Measurements from ENCODE around the gene CCDC200. TPM values are rescaled to one million over a fixed set of nuclear protein-coding genes. Genes with fewer than 3 reads are reported as not detected.

CCDC200 gene
- total and polyA plus RNA-seq, 4 donors = not detected

GRCh38 chr17:43217614-43218087 is 10.8 kb downstream of the CCDC200 start:
- Histone ChIP-seq H3K27me3 (ENCODE audit: control insufficient read depth in 1 of 2, insufficient read depth in 2 of 2, low read length in 1 of 2) (no peaks in the 10 kb centered on the region), H3K9me3 (ENCODE audit: control insufficient read depth, low read length) (no peaks in the 10 kb centered on the region), H3K4me3 (ENCODE audit: low read length in 2 of 2) (no peak overlapping the region), H3K36me3 (ENCODE audit: control insufficient read depth in 1 of 2, insufficient read depth in 2 of 2, low read length in 1 of 2) (no peaks in the 10 kb centered on the region), H3K27ac (ENCODE audit: low read depth in 1 of 2, low read length in 2 of 2) (no peak overlapping the region), H3K4me1 (ENCODE audit: control insufficient read depth in 1 of 2, insufficient read depth in 2 of 2, low read length in 2 of 2) (no peaks in the 10 kb centered on the region)
- DNase-seq = no peak
- no peak for ATAC-seq (ENCODE audit: low FRiP score)
- WGBS, 2 donors = 92% methylated on average over 2 of the region's 2 CpGs
- intact Hi-C loops (cut with DNase I) = no loop called here

- Histone ChIP-seq H3K27me3 (ENCODE audit: control insufficient read depth in 1 of 2, insufficient read depth in 2 of 2, low read length in 1 of 2) (no peaks in the 10 kb centered on the region), H3K36me3 (ENCODE audit: control insufficient read depth in 1 of 2, insufficient read depth in 2 of 2, low read length in 1 of 2) (no peaks in the 10 kb centered on the region), H3K4me3 (ENCODE audit: low read length in 2 of 2) (no peak overlapping the region), H3K27ac (ENCODE audit: low read depth in 1 of 2, low read length in 2 of 2) (no peak overlapping the region), H3K9me3 (ENCODE audit: control insufficient read depth, low read length) (no peaks in the 10 kb centered on the region), H3K4me1 (ENCODE audit: control insufficient read depth in 1 of 2, insufficient read depth in 2 of 2, low read length in 2 of 2) (no peaks in the 10 kb centered on the region)
- intact Hi-C loops (cut with DNase I) = no loop called here
- WGBS, 2 donors = 82 to 90% methylated on average over 4 of the region's 4 CpGs
- ATAC-seq (ENCODE audit: low FRiP score) = no peak
- DNase-seq = peak in 1 of 2 donors; percentile 25
Measured at GRCh38 chr17:43216762-43217613, 11.4 kb downstream of the CCDC200 start.

- H3K4me1 ChIP-seq (ENCODE audit: control insufficient read depth in 1 of 2, insufficient read depth in 2 of 2, low read length in 2 of 2) = no peaks in the 10 kb centered on the region
- no peak overlapping the region for H3K4me3 ChIP-seq (ENCODE audit: low read length in 2 of 2)
- 87 to 88% methylated on average over 4 of the region's 4 CpGs for WGBS, 2 donors
- ATAC-seq (ENCODE audit: low FRiP score) (no peak), DNase-seq (peak in 1 of 2 donors; percentile 27)
- H3K36me3 ChIP-seq (ENCODE audit: control insufficient read depth in 1 of 2, insufficient read depth in 2 of 2, low read length in 1 of 2) = no peaks in the 10 kb centered on the region
- H3K27ac ChIP-seq (ENCODE audit: low read depth in 1 of 2, low read length in 2 of 2) = no peak overlapping the region
- no peaks in the 10 kb centered on the region for H3K27me3 ChIP-seq (ENCODE audit: control insufficient read depth in 1 of 2, insufficient read depth in 2 of 2, low read length in 1 of 2)
- intact Hi-C loops (cut with DNase I) = no loop called here
- no peaks in the 10 kb centered on the region for H3K9me3 ChIP-seq (ENCODE audit: control insufficient read depth, low read length)
Measured at GRCh38 chr17:43216369-43216761, 12.1 kb downstream of the CCDC200 start.

- Histone ChIP-seq H3K4me1 (ENCODE audit: control insufficient read depth in 1 of 2, insufficient read depth in 2 of 2, low read length in 2 of 2) (no peaks in the 10 kb centered on the region), H3K9me3 (ENCODE audit: control insufficient read depth, low read length) (no peaks in the 10 kb centered on the region), H3K27ac (ENCODE audit: low read depth in 1 of 2, low read length in 2 of 2) (no peak overlapping the region), H3K27me3 (ENCODE audit: control insufficient read depth in 1 of 2, insufficient read depth in 2 of 2, low read length in 1 of 2) (no peaks in the 10 kb centered on the region), H3K4me3 (ENCODE audit: low read length in 2 of 2) (no peak overlapping the region), H3K36me3 (ENCODE audit: control insufficient read depth in 1 of 2, insufficient read depth in 2 of 2, low read length in 1 of 2) (no peaks in the 10 kb centered on the region)
- no peak for DNase-seq
- WGBS, 2 donors = 93 to 96% methylated on average over 3 of the region's 3 CpGs
- intact Hi-C loops (cut with DNase I) = no loop called here
- no peak for ATAC-seq (ENCODE audit: low FRiP score)
Measured at GRCh38 chr17:43215341-43215740, 13.1 kb downstream of the CCDC200 start.

GRCh38 chr17:43213545-43213944 is 14.9 kb downstream of the CCDC200 start:
- 83 to 84% methylated on average over 2 of the region's 2 CpGs for WGBS, 2 donors
- H3K9me3 ChIP-seq (ENCODE audit: control insufficient read depth, low read length) = no peaks in the 10 kb centered on the region
- intact Hi-C loops (cut with DNase I) = loop anchor here in 1 of 2 donors (5.0 kb wide), 2 partner anchors 36 to 191 kb away; partner anchors contain the start of gene VAT1
- ATAC-seq (ENCODE audit: low FRiP score) (no peak), DNase-seq (no peak)
- H3K4me3 ChIP-seq (ENCODE audit: low read length in 2 of 2) = no peak overlapping the region
- no peaks in the 10 kb centered on the region for H3K4me1 ChIP-seq (ENCODE audit: control insufficient read depth in 1 of 2, insufficient read depth in 2 of 2, low read length in 2 of 2)
- H3K27me3 ChIP-seq (ENCODE audit: control insufficient read depth in 1 of 2, insufficient read depth in 2 of 2, low read length in 1 of 2) = no peaks in the 10 kb centered on the region
- peaks cover 0 to 2% of the 10 kb centered on the region in 2 donors for H3K36me3 ChIP-seq (ENCODE audit: control insufficient read depth in 1 of 2, insufficient read depth in 2 of 2, low read length in 1 of 2)
- no peak overlapping the region for H3K27ac ChIP-seq (ENCODE audit: low read depth in 1 of 2, low read length in 2 of 2)

GRCh38 chr17:43212641-43213490 is 15.6 kb downstream of the CCDC200 start:
- H3K9me3 ChIP-seq (ENCODE audit: control insufficient read depth, low read length) = no peaks in the 10 kb centered on the region
- ATAC-seq (ENCODE audit: low FRiP score) (no peak), DNase-seq (no peak)
- H3K4me1 ChIP-seq (ENCODE audit: control insufficient read depth in 1 of 2, insufficient read depth in 2 of 2, low read length in 2 of 2) = no peaks in the 10 kb centered on the region
- H3K4me3 ChIP-seq (ENCODE audit: low read length in 2 of 2) = peak overlapping the region; percentile 15 to 87
- no peaks in the 10 kb centered on the region for H3K27me3 ChIP-seq (ENCODE audit: control insufficient read depth in 1 of 2, insufficient read depth in 2 of 2, low read length in 1 of 2)
- peaks cover 0 to 2% of the 10 kb centered on the region in 2 donors for H3K36me3 ChIP-seq (ENCODE audit: control insufficient read depth in 1 of 2, insufficient read depth in 2 of 2, low read length in 1 of 2)
- no peak overlapping the region for H3K27ac ChIP-seq (ENCODE audit: low read depth in 1 of 2, low read length in 2 of 2)
- intact Hi-C loops (cut with DNase I) = loop anchor here in 1 of 2 donors (5.0 kb wide), 2 partner anchors 36 to 191 kb away; partner anchors contain the start of gene VAT1
- 46 to 47% methylated on average over 7 of the region's 7 CpGs for WGBS, 2 donors

- 0 to 1% methylated on average over 54 of the region's 54 CpGs for WGBS, 2 donors
- H3K27me3 ChIP-seq (ENCODE audit: control insufficient read depth in 1 of 2, insufficient read depth in 2 of 2, low read length in 1 of 2) = no peaks in the 10 kb centered on the region
- peak within 1 kb of the TSS; percentile 69 to 70 for H3K27ac ChIP-seq (ENCODE audit: low read depth in 1 of 2, low read length in 2 of 2)
- H3K4me1 ChIP-seq (ENCODE audit: control insufficient read depth in 1 of 2, insufficient read depth in 2 of 2, low read length in 2 of 2) = no peaks in the 10 kb centered on the region
- H3K9me3 ChIP-seq (ENCODE audit: control insufficient read depth, low read length) = no peaks in the 10 kb centered on the region
- peak within 1 kb of the TSS; percentile 43 to 87 for H3K4me3 ChIP-seq (ENCODE audit: low read length in 2 of 2)
- intact Hi-C loops (cut with DNase I) = loop anchor here in 1 of 2 donors (5.0 kb wide), 2 partner anchors 34 to 189 kb away; partner anchors contain the start of gene VAT1
- peaks cover 4% of the 10 kb centered on the region in 2 donors for H3K36me3 ChIP-seq (ENCODE audit: control insufficient read depth in 1 of 2, insufficient read depth in 2 of 2, low read length in 1 of 2)
- ATAC-seq (ENCODE audit: low FRiP score) = peak; percentile 88
- peak; percentile 90 to 94 for DNase-seq
Measured at GRCh38 chr17:43211480-43212402, 16.7 kb downstream of the CCDC200 start, which contains the start of gene TMEM106A. Gene TMEM106A, plus strand, starts transcription at chr17:43211875. Its CDS starts 1,167 bp downstream, at chr17:43213042.

- ATAC-seq (ENCODE audit: low FRiP score) (no peak), DNase-seq (no peak)
- H3K27me3 ChIP-seq (ENCODE audit: control insufficient read depth in 1 of 2, insufficient read depth in 2 of 2, low read length in 1 of 2) = no peaks in the 10 kb centered on the region
- no peaks in the 10 kb centered on the region for H3K9me3 ChIP-seq (ENCODE audit: control insufficient read depth, low read length)
- H3K4me3 ChIP-seq (ENCODE audit: low read length in 2 of 2) = peak overlapping the region; percentile 2 to 87
- WGBS, 2 donors = 12 to 13% methylated on average over 2 of the region's 2 CpGs
- peaks cover 4% of the 10 kb centered on the region in 2 donors for H3K36me3 ChIP-seq (ENCODE audit: control insufficient read depth in 1 of 2, insufficient read depth in 2 of 2, low read length in 1 of 2)
- intact Hi-C loops (cut with DNase I) = loop anchor here in 1 of 2 donors (5.0 kb wide), 2 partner anchors 34 to 189 kb away; partner anchors contain the start of gene VAT1
- peak overlapping the region; percentile 60 to 70 for H3K27ac ChIP-seq (ENCODE audit: low read depth in 1 of 2, low read length in 2 of 2)
- H3K4me1 ChIP-seq (ENCODE audit: control insufficient read depth in 1 of 2, insufficient read depth in 2 of 2, low read length in 2 of 2) = no peaks in the 10 kb centered on the region
Measured at GRCh38 chr17:43211123-43211479, 17.3 kb downstream of the CCDC200 start.

Data from aorta (tissue), 5 donors.